Left ventricle myocardium inferior (tissue), 1 donor: ENCODE data around the gene DCTN1. TPM values are rescaled to one million over a fixed set of nuclear protein-coding genes. Genes with fewer than 3 reads are reported as not detected.

ENCODE experiments used
- DNase-seq: peaks from one replicate; pipeline ENCODE4 v3.0.0-alpha.2; 2020
- H3K27ac ChIP-seq: fragments of 200-600 bp; replicated peaks from 2 replicates; pipeline ENCODE4 v1.8.0; 2021
- H3K27me3 ChIP-seq: fragments of 200-600 bp; 2 replicates; pipeline ENCODE4 v1.8.0; 2021; ENCODE audit warnings: low read depth
- H3K36me3 ChIP-seq: fragments of 200-600 bp; 2 replicates; pipeline ENCODE4 v1.8.0; 2021
- H3K4me1 ChIP-seq: fragments of 200-600 bp; 2 replicates; pipeline ENCODE4 v1.8.0; 2021
- H3K4me3 ChIP-seq: fragments of 200-600 bp; 2 replicates; pipeline ENCODE4 v1.8.0; 2021; ENCODE audit warnings: mild to moderate bottlenecking, moderate library complexity
- H3K9me3 ChIP-seq: fragments of 200-600 bp; replicated peaks from 2 replicates; pipeline ENCODE4 v1.8.0; 2021
- intact Hi-C: fragments of 100-400 bp; cut with micrococcal nuclease; formaldehyde crosslinking; loops from one replicate; pipeline ENCODE4 v1.11.0; 2022
- total RNA-seq: library from RNA; stranded (reverse); fragmentation: NEBNext Ultra II Directional; extraction: Animal tissue kit (Norgen Biotek cat#: 25700); gene quantifications from one replicate; pipeline ENCODE4 v1.2.1, GENCODE V29; 2021
- TF ChIP-seq, protein P1 (sequence below): fragments of 200-600 bp; IDR thresholded peaks from 2 replicates; pipeline ENCODE4 v1.8.0; 2021; ENCODE audit warnings: antibody characterized with exemption, mild to moderate bottlenecking, borderline replicate concordance
- donor health status: DM: no; HTN: yes; CAD: no; lungs with severe emphysema.

The DCTN1 gene
- total RNA-seq, 1 donor from 2014 or later, result 201 TPM

- Histone ChIP-seq H3K4me3 (no peak overlapping the region), H3K9me3 (no peaks in the 10 kb centered on the region), H3K27me3 (no peaks in the 10 kb centered on the region), H3K4me1 (peaks cover 98% of the 10 kb centered on the region), H3K27ac (peak overlapping the region; percentile 64), H3K36me3 (no peaks in the 10 kb centered on the region)
- intact Hi-C loops, result no loop called here
- TF ChIP-seq, protein P1, sequence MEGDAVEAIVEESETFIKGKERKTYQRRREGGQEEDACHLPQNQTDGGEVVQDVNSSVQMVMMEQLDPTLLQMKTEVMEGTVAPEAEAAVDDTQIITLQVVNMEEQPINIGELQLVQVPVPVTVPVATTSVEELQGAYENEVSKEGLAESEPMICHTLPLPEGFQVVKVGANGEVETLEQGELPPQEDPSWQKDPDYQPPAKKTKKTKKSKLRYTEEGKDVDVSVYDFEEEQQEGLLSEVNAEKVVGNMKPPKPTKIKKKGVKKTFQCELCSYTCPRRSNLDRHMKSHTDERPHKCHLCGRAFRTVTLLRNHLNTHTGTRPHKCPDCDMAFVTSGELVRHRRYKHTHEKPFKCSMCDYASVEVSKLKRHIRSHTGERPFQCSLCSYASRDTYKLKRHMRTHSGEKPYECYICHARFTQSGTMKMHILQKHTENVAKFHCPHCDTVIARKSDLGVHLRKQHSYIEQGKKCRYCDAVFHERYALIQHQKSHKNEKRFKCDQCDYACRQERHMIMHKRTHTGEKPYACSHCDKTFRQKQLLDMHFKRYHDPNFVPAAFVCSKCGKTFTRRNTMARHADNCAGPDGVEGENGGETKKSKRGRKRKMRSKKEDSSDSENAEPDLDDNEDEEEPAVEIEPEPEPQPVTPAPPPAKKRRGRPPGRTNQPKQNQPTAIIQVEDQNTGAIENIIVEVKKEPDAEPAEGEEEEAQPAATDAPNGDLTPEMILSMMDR, result no peak
- DNase-seq, result no peak
Measured at GRCh38 chr2:74384051-74384450, 3.9 kb upstream of the DCTN1 start.

DNA sequence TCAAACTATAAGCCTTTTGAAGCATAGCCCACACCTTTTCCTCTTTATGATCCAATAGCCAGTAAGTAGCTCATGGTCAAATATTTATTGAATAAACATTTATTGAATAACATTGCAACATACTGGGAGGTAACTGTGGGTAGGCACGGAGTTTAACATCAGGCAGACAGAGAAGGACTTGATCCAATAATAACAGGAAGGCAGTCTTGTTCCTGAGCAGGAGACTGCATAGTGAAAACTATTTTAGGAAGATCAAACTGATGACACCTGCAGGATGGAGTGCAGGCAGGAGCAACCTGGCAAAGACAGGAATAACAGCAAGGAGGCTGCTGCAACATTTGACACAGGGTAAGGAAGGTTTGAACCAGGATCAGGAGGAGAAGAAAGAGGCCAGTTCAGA is 3.1 kb upstream of the DCTN1 start:
- H3K27ac ChIP-seq, result peak overlapping the region; percentile 64
- no peaks in the 10 kb centered on the region for H3K9me3 ChIP-seq
- no peaks in the 10 kb centered on the region for H3K36me3 ChIP-seq
- no peaks in the 10 kb centered on the region for H3K27me3 ChIP-seq
- no peak overlapping the region for H3K4me3 ChIP-seq
- intact Hi-C loops, result no loop called here
- no peak for DNase-seq
- TF ChIP-seq, protein P1, result no peak
- peaks cover 97% of the 10 kb centered on the region for H3K4me1 ChIP-seq

DNA sequence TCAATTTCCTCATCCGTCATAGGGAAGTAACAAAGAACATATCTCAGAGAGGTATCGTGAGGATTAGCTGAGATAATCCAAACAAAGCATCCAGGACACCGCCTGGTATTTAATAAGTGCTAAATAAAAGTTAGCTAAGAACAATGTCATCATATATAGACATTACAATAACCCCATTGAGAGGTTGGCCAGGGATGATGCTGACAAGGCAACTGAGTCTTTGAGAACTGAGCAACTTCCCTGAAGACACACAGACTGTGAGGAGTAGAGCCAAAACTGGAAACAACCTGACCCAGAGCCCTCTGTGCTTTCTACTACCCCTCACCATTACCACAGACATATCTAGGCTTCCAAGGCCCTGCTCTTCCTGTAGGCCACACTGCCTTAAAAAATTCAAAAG is 1.6 kb upstream of the DCTN1 start:
- Histone ChIP-seq H3K4me3 (no peak overlapping the region), H3K36me3 (peaks cover 14% of the 10 kb centered on the region), H3K27me3 (no peaks in the 10 kb centered on the region), H3K9me3 (no peaks in the 10 kb centered on the region), H3K27ac (peak overlapping the region; percentile 64), H3K4me1 (peaks cover 85% of the 10 kb centered on the region)
- intact Hi-C loops, result no loop called here
- no peak for DNase-seq
- TF ChIP-seq, protein P1, result no peak

- no peak overlapping the region for H3K27ac ChIP-seq
- no peaks in the 10 kb centered on the region for H3K27me3 ChIP-seq
- no peak for DNase-seq
- no peaks in the 10 kb centered on the region for H3K9me3 ChIP-seq
- H3K4me1 ChIP-seq, result peaks cover 80% of the 10 kb centered on the region
- TF ChIP-seq, protein P1, result no peak
- no peak overlapping the region for H3K4me3 ChIP-seq
- peaks cover 26% of the 10 kb centered on the region for H3K36me3 ChIP-seq
- intact Hi-C loops, result no loop called here
Measured at GRCh38 chr2:74378007-74378406, 2.1 kb downstream of the DCTN1 start.

GRCh38 chr2:74375838-74376237 is 4.3 kb downstream of the DCTN1 start:
- no peak overlapping the region for H3K4me3 ChIP-seq
- no peak overlapping the region for H3K27ac ChIP-seq
- intact Hi-C loops, result no loop called here
- no peak for DNase-seq
- peaks cover 42% of the 10 kb centered on the region for H3K36me3 ChIP-seq
- TF ChIP-seq, protein P1, result no peak
- no peaks in the 10 kb centered on the region for H3K9me3 ChIP-seq
- H3K27me3 ChIP-seq, result no peaks in the 10 kb centered on the region
- peaks cover 75% of the 10 kb centered on the region for H3K4me1 ChIP-seq
